ENCODE measurements around the gene SREK1IP1.
A peak's percentile ranks its signal among the peaks of the same experiment; 100 is the strongest.
"Not testable (repeated sequence)": the region's sequence is repeated elsewhere in the genome, so short reads cannot be mapped to it uniquely, and the experiment has no call there.

Gene SREK1IP1

DNA sequence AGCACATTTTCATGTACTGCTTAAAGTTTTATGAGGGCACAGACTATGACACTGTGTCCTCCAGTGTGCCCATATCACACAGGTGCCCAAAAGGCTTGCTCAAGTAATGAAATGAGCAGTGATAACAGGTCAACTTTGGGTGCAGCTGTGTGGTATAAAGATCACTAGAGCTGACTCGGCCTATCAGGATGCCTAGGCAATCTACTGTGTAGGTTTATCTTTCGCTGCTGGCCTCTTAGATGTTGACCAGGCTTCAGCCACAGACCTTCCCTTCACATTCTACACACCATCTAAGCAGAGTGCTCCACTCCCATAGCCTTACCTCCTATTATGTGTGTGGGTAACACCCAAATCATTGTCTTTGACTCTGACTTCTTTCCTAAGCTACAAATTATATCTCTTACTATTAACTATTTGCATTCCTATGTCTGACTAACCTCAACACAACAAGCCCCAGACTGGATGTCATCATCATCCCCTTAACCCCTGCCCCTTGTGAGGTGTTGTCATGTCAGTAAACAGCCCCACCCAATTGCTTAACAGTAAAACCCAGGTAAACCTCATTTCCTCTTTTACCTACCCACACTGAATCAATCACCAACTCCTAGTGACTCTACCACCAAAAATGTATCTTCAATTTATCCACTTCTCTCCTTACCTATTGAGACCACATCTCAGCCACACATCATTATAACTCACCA is 2.5 kb downstream of the SREK1IP1 start:
- DNase-seq (ENCODE audit: low read depth, low spot score) = peak; percentile 97
- peak overlapping the region; percentile 97 for H3K27ac ChIP-seq

DNA sequence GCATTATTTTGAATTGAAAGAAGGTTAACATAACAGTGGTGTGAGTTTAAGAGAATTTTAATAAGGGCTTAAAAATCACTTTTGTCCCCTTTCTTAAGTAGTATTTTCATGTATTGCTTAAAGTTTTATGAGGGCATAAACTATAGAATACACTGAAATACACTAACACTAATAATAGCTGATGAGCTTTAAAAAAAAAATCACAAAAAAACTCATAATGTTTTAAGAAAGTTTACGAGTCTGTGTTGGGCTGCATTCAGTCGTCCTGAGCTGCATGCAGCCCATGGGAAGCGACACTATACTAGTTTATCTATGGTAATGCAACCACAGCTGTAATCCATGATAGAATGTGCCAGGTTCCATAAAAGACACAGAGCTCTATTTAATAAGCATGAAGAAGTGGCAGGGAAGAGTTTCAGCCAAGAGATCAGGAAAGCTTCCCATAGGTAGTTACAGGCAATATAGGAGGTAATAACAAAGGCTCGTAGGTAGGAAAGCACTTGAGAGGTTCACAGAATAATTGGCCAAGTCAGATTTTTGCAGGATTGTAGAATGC is 4.5 kb downstream of the SREK1IP1 start:
- H3K27ac ChIP-seq = peak overlapping the region; percentile 97
- DNase-seq (ENCODE audit: low read depth, low spot score) = no peak

DNA sequence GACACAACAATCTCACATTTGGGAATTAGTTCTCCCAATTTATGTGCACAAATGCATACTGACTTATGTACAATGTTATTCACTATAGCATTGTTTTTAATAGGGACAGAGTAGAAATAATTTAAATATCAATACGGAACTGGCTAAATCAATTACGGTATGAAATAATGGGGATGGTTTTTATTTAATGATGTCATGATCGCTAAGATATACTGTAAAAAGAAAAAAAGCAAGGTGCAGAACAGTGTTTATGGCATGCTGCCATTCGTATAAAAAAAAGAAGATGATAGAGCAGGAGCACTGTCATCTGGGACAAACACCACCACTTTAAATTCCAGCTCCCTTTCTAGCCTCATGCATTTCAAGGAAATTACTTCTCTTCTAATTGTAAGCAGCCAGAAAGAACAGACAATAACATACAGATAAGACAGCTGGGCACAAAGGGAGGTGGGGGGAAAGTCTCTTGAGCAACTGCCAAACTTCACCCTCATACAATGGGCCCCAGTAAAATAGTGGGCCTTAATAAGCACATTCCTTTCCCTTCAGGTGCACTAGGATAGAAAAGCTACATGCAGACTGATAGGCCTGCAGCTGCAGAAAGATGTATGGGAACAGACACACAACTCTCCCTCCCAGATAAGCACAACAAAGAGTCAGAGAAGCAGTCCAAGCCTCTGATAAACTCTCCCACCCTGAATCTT is 8.4 kb downstream of the SREK1IP1 start:
- DNase-seq (ENCODE audit: low read depth, low spot score) = no peak
- H3K27ac ChIP-seq = no peak overlapping the region

DNA sequence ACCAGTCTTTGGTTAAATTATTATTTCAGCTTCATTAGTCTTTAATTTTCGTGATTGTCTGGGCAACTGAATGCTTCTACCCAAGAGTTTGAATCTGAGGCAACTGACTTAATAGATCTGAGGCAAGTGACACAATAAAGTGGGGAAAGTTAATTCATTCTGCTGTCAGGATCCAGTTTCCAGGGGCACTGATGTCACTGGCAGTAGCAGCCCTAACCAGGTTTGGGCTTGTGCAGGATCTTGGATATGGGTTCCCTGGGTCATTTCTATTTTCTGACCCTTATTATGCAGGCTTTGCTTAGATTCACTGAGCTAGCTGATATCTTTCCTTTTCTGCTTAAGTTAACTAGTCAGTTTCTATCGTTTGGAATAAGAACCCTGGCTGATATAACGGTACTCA is 9.6 kb downstream of the SREK1IP1 start:
- no peak overlapping the region for H3K27ac ChIP-seq
- DNase-seq (ENCODE audit: low read depth, low spot score) = no peak

DNA sequence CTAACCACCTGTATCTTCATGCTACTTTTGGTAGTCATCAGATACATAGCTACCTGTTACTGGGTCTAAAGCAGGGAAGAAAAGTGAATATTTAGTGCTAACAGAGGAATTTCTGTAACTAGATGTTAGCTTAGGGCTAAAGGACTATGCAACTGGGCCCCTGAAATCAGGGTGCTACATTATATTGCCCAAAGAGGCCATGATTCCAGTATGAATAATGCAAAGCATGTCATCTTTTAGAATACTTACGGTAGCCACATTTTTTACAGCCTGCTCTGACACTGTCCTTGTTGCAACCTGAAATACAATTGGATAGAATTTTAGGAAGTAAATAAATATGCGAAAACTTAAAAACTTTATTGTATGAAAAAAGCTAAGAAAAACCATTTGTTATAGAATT is 14.4 kb downstream of the SREK1IP1 start:
- no peak overlapping the region for H3K27ac ChIP-seq
- DNase-seq (ENCODE audit: low read depth, low spot score) = no peak

DNA sequence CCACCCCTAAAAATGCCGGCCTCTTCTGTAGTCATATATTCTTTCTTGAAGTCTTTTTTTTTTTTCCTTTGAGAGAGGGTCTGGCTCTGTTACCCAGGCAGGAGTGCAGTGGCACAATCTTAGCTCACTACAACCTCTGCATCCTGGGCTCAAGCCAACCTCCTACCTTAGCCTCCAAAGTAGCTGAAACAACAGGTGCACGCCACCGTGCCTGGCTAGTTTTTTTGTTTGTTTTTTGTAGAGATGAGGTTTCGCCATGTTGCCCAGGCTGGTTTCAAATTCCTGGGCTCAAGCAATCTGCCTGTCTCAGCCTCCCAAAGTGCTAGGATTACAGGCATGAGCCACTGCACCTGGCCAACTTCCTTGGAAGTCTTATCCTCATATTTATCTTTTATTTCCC is 19.1 kb downstream of the SREK1IP1 start:
- H3K27ac ChIP-seq = no peak overlapping the region
- no peak for DNase-seq (ENCODE audit: low read depth, low spot score)

DNA sequence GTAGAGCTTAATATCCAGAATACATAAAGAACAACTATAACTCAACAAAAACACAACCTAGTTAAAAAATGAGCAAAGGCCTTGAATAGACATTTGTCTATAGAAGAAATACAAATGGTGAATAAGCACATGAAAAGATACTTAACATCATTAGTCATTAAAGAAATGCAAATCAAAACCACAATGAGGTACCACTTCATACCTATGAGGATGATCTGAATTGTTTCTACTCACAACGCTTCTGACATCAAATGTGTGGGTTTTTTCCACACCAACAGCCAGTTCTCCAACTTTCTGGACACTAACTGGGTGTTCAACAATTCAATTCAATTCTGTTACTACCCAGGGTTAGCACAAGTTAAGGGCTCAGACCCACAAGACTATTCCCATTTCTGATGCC is 22.0 kb downstream of the SREK1IP1 start:
- DNase-seq (ENCODE audit: low read depth, low spot score) = no peak
- no peak overlapping the region for H3K27ac ChIP-seq

DNA sequence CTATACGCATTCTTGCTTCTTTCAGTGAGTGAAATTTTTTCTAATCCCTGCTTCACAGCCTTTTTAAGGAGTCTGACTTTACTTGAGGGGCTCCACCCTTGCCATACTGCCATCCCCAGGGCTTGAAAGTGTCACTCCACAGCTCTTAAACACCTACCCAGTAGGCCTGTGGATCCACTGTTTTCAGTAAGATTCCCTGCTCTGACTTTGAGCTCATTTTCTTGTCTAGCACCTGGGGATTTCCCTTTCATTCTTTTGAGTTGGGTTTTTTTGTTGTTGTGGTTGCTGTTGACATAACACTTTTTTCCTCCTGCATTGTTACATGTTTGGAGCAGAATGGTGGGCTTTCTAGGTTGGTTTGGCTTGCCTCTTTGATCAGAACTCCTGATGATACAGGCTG is 23.6 kb downstream of the SREK1IP1 start:
- no peak overlapping the region for H3K27ac ChIP-seq
- no peak for DNase-seq (ENCODE audit: low read depth, low spot score)

DNA sequence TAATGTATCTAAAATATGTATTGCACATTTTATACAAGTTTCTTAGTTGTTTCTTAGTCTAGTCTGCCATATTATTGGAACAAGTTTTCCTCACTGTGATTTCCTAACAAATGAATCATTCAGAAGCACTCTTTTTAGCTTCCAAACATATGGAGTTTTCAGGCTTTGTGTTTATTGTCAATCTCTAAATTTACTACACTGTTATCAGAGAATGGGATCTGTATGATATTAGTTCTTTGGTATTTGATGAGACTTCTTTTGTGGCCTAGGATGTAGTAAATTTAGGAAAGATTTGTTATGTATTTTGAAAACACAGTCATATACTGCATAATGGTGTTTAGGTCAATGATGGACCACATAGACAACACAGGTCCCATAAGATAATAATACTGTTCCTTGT is 25.7 kb downstream of the SREK1IP1 start:
- DNase-seq (ENCODE audit: low read depth, low spot score) = no peak
- H3K27ac ChIP-seq = no peak overlapping the region

DNA sequence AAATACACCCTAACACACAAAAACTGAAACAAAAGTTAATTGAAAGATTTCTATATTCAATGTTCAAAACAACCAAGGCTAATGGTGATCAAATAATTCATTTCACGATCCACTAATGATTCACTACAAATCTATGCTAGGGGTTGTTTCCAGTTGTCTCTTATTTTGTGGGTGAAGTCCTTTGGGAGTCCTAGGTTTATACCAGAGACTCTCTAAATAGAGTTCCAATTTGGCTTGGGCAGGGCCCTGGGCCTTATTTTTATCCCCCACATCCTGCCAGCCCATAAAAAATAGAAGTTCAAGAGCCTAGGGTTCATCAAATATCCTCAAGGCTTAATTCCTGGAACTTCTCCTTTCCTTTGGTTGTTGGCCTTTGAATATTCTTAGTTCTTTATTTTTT is 26.1 kb downstream of the SREK1IP1 start:
- no peak for DNase-seq (ENCODE audit: low read depth, low spot score)

DNA sequence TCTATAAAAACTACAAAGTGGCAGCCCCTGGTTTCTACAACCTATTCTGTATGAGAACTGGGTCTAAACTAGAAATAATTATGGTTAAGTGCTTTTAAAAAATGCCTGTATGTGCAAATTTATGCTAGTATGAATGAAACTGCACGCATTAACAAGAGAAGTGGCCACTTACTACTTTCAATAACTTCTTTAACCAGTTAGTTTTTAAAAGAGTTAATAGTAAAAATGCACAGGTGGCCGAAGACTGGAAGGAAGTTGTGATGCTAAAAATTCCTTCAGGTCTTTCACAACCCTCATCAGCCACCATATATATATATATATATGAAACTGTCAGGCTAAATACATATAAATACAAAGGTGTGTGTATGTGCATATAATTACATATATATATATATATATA is 41.3 kb downstream of the SREK1IP1 start:
- H3K27ac ChIP-seq = no peak overlapping the region
- DNase-seq (ENCODE audit: low read depth, low spot score) = no peak

More for the DNA sequence above, 26.1 kb downstream of the SREK1IP1 start:
- no peak overlapping the region for H3K27ac ChIP-seq

DNA sequence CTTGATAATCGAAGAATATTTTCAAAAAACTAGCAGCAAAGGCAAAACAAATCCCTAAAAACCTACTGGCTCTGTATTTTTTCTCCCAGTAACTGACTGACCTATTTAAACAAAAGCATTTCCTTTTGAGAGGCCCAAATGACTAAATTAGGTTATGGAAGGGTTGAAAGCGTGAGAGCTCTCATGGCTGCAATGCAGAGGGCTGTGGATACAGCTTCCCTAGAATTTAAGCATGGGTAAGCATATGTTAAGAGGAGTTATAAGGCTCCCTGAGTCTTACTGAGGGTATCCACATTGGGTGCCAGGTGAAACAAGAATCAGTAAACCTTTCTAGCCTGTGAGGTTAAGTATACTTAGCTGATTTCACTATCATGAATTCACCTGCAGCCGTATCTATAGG is 45.9 kb downstream of the SREK1IP1 start:
- H3K27ac ChIP-seq = no peak overlapping the region
- DNase-seq (ENCODE audit: low read depth, low spot score) = no peak

DNA sequence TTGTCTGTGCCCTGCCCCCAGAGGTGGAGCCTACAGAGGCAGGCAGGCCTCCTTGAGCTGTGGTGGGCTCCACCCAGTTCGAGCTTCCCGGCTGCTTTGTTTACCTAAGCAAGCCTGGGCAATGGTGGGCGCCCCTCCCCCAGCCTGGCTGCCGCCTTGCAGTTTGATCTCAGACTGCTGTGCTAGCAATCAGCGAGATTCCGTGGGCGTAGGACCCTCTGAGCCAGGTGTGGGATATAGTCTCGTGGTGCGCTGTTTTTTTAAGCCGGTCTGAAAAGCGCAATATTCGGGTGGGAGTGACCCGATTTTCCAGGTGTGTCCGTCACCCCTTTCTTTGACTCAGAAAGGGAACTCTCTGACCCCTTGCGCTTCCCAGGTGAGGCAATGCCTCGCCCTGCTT is 54.0 kb downstream of the SREK1IP1 start:
- not testable (repeated sequence) for DNase-seq (ENCODE audit: low read depth, low spot score)
- peak overlapping the region; percentile 73 for H3K27ac ChIP-seq

DNA sequence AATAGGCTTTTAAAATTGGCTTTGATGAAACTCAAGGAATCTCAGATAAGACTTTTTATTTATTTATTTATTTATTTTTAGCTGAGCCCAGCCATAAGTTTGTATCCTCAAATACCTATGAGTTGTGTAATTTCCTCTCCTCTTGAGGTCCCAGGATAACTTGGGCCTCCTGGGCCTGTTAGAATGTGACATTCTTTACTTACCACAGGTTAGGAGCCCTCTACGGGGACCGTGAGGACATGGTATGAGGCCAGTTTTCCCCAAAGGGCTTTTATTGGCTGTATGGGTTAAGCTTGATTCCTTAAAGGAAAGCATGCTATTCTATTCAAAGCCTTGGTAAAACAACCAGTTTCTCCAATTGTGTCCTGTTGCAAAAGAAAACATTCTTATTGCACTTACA is 61.3 kb downstream of the SREK1IP1 start:
- no peak overlapping the region for H3K27ac ChIP-seq
- DNase-seq (ENCODE audit: low read depth, low spot score) = no peak

DNA sequence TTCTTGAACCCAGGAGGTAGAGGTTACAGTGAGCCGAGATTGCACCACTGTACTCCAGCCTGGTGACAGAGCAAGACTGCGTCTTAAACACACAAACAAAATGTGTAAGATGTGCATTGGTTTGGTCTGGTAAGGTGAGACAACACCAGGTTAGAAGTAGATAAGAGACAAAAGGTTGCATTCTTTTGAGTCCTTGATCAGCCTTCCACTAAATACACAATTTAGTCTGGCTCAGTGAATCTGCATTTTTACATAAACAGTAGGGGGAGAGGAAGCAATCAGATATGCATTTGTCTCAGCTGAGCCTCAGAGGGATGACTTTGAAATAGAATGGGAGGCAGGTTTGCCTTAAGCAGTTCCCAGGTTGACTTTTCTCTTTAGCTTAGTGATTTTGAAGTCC is 62.4 kb downstream of the SREK1IP1 start:
- H3K27ac ChIP-seq; DNase-seq (ENCODE audit: low read depth, low spot score): not testable (repeated sequence)

DNA sequence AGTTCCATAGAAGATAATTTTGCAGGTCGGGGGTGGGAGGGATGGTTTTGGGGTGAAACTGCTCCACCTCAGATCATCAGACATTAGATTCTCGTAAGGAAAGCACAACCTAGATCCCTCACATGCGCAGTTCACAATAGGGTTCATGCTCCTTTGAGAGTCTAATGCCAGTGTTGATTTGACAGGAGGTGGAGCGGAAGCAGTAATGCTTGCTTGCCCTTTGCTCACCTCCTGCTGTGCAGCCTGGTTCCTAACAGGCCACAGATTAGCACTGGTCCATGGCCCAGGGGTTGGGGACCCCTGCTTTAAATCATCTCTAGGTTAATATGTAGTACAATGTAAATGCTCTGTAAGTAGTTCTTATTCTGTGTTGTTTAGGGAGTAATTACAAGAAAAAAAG is 67.7 kb downstream of the SREK1IP1 start:
- H3K27ac ChIP-seq = no peak overlapping the region
- DNase-seq (ENCODE audit: low read depth, low spot score) = no peak

DNA sequence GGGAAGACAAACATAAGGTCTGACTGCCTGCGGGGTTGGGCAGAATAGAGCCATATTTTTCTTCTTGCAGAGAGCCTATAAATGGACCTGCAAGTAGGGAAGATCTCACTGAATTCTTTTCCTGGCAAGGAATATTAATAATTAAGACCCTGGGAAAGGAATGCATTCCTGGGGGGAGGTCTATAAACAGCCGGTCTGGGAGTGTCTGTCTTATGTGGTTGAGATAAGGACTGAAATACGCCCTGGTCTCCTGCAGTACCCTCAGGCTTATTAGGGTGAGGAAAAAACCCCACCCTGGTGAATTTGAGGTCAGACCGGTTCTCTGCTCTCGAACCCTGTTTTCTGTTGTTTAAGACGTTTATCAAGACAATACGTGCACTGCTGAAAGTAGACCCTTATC is 72.1 kb downstream of the SREK1IP1 start:
- H3K27ac ChIP-seq; DNase-seq (ENCODE audit: low read depth, low spot score): not testable (repeated sequence)

DNA sequence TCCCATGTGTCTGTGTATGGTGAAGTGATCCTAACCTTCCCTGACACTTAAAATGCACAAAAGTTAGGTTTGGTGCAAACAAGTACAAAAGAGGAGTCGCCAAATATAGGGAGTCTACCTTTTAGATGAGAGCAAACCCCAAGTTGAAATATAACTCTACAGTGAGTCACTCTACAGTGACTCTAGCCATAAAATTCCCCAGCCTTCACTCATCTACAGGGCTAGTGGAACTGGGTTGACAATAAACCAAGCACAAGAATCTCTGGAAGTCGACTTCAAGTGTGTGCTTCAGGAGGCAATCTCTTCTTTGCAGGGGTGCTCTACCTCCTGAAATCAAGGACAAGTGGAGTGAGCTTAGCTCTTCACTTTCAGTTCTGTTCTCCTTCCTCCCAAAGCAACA is 74.9 kb downstream of the SREK1IP1 start:
- DNase-seq (ENCODE audit: low read depth, low spot score) = peak; percentile 6
- no peak overlapping the region for H3K27ac ChIP-seq

DNA sequence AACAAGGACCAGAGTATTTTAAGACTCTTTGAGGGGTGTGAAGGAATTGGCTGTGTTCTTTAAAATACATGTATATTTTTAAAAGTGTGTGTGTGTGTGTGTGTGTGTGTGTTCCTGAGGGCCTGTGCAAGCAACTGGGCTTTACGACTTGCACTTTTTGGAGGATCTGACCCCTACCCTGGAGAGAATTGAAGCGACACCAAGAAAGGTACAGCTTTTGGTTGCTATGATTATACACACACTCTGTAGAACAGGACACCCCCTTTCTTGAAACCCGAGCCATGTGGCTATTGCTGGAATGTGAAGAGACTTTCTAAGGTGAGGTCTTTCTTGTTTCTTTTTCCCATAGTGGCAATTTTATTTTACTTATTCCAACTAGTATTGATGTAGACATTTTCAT is 77.2 kb downstream of the SREK1IP1 start:
- DNase-seq (ENCODE audit: low read depth, low spot score) = no peak
- no peak overlapping the region for H3K27ac ChIP-seq

DNA sequence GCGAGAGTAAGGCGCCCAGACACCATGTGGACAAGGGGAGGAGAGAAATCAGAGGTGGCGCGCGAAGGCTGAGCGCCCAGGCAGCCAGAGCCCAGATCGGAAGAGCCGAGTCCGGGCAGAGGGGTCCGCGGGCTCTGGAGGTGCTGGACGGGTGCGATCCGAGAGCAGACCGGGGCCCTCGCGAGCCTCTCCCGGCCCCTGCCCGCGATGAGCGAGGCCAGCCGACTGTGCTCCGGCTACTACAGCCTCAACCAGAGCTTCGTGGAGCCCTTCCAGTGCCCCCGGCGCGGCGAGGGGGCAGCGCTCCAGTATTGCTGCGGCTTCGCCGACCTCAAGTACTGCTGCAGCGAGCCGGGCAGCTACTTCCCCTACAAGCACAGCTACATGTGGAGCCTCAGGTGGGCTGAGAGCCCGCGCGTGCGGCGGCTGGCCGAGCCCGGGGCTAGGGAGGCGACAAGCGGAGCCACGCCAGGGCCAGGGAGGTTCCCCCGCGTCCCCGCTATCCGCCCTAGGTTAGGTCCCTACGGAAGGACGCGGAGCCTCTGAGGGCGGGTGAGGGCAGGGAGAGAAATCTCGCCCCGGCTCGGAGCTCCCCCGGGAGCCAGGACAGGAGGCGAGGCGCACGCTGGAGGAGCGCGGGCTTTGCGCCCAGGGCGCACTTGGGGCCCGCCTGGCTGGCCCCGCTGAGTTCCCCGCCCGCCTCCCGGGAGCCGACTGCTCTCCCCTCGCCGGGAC is 77.9 kb downstream of the SREK1IP1 start, which contains the start of gene SHISAL2B:
Gene SHISAL2B (plus strand): TSS at position 87 of the 735 bp plus-strand sequence. CDS start 121 bp downstream, at position 208.
- H3K27ac ChIP-seq = no peak within 1 kb of the TSS
- no peak for DNase-seq (ENCODE audit: low read depth, low spot score)

DNA sequence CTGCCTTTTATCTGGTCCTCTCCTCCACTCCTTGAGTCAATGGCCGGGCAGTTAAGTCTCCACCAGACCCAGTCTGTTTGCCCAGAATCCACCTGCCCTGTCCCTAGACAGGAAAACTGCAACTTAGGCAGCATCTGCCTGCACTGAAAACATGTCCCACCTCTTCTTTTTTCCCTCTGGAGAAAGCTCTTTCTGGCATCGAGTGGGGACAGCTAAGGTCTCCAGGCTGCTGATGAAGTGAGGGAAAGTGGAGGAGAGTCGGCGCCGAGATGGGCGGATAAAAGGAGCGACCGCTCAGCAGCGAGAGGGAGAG is 78.4 kb downstream of the SREK1IP1 start:
- H3K27ac ChIP-seq = no peak overlapping the region
- no peak for DNase-seq (ENCODE audit: low read depth, low spot score)

All from epithelial cell of prostate (primary cell).